Liver (tissue), 3 donors: ENCODE measurements around the gene LIMS4.
"Not testable (repeated sequence)": the region's sequence is repeated elsewhere in the genome, so short reads cannot be mapped to it uniquely, and the experiment has no call there.

Source experiments
- EGR1 ChIP-seq, 2 donors: IDR thresholded peaks; 2 replicates each; pipeline ENCODE4 v1.6.1; 2016 to 2018; ENCODE audit warnings: antibody characterized with exemption in 2 of 2, low read depth in 2 of 2
- FOXA2 ChIP-seq: IDR thresholded peaks from 2 replicates; pipeline ENCODE4 v1.6.1; 2016; ENCODE audit warnings: antibody characterized with exemption
- HNF4A ChIP-seq, 2 donors: conservative IDR thresholded peaks; 2 replicates each; pipeline ENCODE4 v1.6.1; 2016; ENCODE audit warnings: antibody characterized with exemption in 2 of 2, mild to moderate bottlenecking in 2 of 2
- JUND ChIP-seq, 2 donors: IDR thresholded peaks; 2 replicates each; pipeline ENCODE4 v1.6.1; 2016; ENCODE audit warnings: antibody characterized with exemption in 2 of 2
- SP1 ChIP-seq: IDR thresholded peaks from 2 replicates; pipeline ENCODE4 v1.6.1; 2018; ENCODE audit warnings: antibody characterized with exemption, mild to moderate bottlenecking
- TAF1 ChIP-seq: conservative IDR thresholded peaks from 2 replicates; pipeline ENCODE4 v1.6.1; 2016; ENCODE audit warnings: antibody characterized with exemption, mild to moderate bottlenecking
- YY1 ChIP-seq: IDR thresholded peaks from 2 replicates; pipeline ENCODE4 v1.6.1; 2016; ENCODE audit warnings: antibody characterized with exemption, mild to moderate bottlenecking
- TF ChIP-seq, protein P1 (sequence below): fragments of 150-350 bp; IDR thresholded peaks from 2 replicates; pipeline ENCODE4 v1.5.1; 2017; ENCODE audit warnings: improper control_type of control experiment, low read depth, low read length; ENCODE audit not compliant: missing input control
- TF ChIP-seq, protein P2 (sequence below): IDR thresholded peaks from 2 replicates; pipeline ENCODE4 v1.6.1; 2016; ENCODE audit warnings: antibody characterized with exemption
- TF ChIP-seq, protein P3 (sequence below): IDR thresholded peaks from 2 replicates; pipeline ENCODE4 v1.6.1; 2016; ENCODE audit warnings: antibody characterized with exemption, mild to moderate bottlenecking
- TF ChIP-seq, protein P4 (sequence below): IDR thresholded peaks from 2 replicates; pipeline ENCODE4 v1.6.1; 2016; ENCODE audit warnings: antibody characterized with exemption
- donor health status: healthy.
- donor health status: healthy.

DNA sequence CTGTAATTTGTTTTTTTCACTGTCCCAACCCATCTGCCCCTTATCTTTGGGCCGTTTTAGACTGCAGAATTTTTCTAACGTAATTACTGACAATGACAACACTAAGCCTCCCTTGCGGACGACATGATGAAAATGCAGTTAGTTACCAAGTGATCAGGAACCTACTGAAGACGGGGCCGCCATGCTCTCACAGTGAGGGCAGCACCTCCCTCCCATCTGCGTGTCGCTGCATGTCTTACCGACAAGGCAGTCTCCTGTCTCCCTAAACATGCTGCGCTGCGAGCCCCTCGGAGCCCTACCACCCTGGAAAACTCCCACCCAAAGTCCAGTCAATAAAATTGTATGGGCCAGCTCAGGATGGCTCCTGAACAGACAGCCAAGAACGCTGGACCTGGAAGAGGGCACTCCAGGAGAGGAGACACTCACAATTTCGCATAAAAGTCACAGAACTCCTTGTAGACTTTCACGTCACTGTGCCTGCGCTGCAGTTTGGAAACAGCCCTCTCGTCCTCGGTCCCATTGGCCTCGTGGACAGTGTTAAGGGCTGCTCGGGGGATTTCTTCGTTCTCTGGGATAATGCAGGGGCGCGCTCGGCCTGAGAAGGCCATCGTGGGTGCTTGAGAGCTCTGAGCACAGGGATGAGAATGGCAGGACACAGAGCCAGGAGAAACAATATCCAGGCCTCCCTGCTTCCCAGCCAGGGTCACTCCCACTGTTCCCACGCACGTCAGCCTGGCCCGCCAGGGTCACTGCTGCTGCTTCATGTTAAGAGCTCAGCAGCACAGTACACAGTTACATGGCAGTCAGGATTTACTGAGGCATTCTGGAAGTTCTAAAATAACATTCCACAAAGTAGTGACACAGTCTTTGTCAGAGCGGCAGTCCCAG lies at the start of gene LIMS4:
- TF ChIP-seq, protein P1, sequence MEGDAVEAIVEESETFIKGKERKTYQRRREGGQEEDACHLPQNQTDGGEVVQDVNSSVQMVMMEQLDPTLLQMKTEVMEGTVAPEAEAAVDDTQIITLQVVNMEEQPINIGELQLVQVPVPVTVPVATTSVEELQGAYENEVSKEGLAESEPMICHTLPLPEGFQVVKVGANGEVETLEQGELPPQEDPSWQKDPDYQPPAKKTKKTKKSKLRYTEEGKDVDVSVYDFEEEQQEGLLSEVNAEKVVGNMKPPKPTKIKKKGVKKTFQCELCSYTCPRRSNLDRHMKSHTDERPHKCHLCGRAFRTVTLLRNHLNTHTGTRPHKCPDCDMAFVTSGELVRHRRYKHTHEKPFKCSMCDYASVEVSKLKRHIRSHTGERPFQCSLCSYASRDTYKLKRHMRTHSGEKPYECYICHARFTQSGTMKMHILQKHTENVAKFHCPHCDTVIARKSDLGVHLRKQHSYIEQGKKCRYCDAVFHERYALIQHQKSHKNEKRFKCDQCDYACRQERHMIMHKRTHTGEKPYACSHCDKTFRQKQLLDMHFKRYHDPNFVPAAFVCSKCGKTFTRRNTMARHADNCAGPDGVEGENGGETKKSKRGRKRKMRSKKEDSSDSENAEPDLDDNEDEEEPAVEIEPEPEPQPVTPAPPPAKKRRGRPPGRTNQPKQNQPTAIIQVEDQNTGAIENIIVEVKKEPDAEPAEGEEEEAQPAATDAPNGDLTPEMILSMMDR = not testable (repeated sequence)
- TF ChIP-seq, protein P2, sequence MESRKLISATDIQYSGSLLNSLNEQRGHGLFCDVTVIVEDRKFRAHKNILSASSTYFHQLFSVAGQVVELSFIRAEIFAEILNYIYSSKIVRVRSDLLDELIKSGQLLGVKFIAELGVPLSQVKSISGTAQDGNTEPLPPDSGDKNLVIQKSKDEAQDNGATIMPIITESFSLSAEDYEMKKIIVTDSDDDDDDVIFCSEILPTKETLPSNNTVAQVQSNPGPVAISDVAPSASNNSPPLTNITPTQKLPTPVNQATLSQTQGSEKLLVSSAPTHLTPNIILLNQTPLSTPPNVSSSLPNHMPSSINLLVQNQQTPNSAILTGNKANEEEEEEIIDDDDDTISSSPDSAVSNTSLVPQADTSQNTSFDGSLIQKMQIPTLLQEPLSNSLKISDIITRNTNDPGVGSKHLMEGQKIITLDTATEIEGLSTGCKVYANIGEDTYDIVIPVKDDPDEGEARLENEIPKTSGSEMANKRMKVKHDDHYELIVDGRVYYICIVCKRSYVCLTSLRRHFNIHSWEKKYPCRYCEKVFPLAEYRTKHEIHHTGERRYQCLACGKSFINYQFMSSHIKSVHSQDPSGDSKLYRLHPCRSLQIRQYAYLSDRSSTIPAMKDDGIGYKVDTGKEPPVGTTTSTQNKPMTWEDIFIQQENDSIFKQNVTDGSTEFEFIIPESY = not testable (repeated sequence)
- not testable (repeated sequence) for TF ChIP-seq YY1; TAF1; JUND (IDR thresholded peaks at IDR 0.05); HNF4A (conservative IDR thresholded peaks at IDR 0.05); FOXA2; EGR1 (IDR thresholded peaks at IDR 0.05; ENCODE audit: low read depth in 2 of 2); SP1
- TF ChIP-seq, protein P3, sequence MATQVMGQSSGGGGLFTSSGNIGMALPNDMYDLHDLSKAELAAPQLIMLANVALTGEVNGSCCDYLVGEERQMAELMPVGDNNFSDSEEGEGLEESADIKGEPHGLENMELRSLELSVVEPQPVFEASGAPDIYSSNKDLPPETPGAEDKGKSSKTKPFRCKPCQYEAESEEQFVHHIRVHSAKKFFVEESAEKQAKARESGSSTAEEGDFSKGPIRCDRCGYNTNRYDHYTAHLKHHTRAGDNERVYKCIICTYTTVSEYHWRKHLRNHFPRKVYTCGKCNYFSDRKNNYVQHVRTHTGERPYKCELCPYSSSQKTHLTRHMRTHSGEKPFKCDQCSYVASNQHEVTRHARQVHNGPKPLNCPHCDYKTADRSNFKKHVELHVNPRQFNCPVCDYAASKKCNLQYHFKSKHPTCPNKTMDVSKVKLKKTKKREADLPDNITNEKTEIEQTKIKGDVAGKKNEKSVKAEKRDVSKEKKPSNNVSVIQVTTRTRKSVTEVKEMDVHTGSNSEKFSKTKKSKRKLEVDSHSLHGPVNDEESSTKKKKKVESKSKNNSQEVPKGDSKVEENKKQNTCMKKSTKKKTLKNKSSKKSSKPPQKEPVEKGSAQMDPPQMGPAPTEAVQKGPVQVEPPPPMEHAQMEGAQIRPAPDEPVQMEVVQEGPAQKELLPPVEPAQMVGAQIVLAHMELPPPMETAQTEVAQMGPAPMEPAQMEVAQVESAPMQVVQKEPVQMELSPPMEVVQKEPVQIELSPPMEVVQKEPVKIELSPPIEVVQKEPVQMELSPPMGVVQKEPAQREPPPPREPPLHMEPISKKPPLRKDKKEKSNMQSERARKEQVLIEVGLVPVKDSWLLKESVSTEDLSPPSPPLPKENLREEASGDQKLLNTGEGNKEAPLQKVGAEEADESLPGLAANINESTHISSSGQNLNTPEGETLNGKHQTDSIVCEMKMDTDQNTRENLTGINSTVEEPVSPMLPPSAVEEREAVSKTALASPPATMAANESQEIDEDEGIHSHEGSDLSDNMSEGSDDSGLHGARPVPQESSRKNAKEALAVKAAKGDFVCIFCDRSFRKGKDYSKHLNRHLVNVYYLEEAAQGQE = not testable (repeated sequence)
- TF ChIP-seq, protein P4, sequence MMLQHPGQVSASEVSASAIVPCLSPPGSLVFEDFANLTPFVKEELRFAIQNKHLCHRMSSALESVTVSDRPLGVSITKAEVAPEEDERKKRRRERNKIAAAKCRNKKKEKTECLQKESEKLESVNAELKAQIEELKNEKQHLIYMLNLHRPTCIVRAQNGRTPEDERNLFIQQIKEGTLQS = not testable (repeated sequence)
